Karpas-422 (cell line): Measurements from ENCODE around the gene KERA. TPM values are rescaled to one million over a fixed set of nuclear protein-coding genes. Genes with fewer than 3 reads are reported as not detected.

Experiments used
- DNase-seq: peaks from one replicate; pipeline ENCODE4 v3.0.0-alpha.2; 2015
- H2AFZ ChIP-seq: fragments of 200-600 bp; sonication (generic); 2 replicates; pipeline ENCODE4 v1.6.1; 2014; ENCODE audit warnings: antibody characterized with exemption, low read length, mixed read lengths
- H3K27ac ChIP-seq: fragments of 200-600 bp; sonication (generic); 2 replicates; pipeline ENCODE4 v1.5.1; 2014; ENCODE audit warnings: mild to moderate bottlenecking, low read length, moderate library complexity
- H3K27me3 ChIP-seq: fragments of 200-600 bp; sonication (generic); 2 replicates; pipeline ENCODE4 v1.6.1; 2014; ENCODE audit warnings: low read length, mixed read lengths
- H3K36me3 ChIP-seq: fragments of 200-600 bp; sonication (generic); 2 replicates; pipeline ENCODE4 v1.6.1; 2014; ENCODE audit warnings: low read length, mixed read lengths; ENCODE audit not compliant: insufficient read depth
- H3K4me1 ChIP-seq: fragments of 200-600 bp; sonication (generic); 2 replicates; pipeline ENCODE4 v1.6.1; 2014; ENCODE audit warnings: mild to moderate bottlenecking, low read length, mixed read lengths
- H3K4me2 ChIP-seq: fragments of 200-600 bp; sonication (generic); 2 replicates; pipeline ENCODE4 v1.6.1; 2014; ENCODE audit warnings: low read length, low read depth, mild to moderate bottlenecking; ENCODE audit not compliant: poor library complexity, severe bottlenecking
- H3K4me3 ChIP-seq: fragments of 200-600 bp; sonication (generic); 2 replicates; pipeline ENCODE4 v1.5.1; 2014; ENCODE audit warnings: mild to moderate bottlenecking, antibody characterized with exemption, low read length, mixed read lengths
- H3K79me2 ChIP-seq: fragments of 200-600 bp; sonication (generic); 2 replicates; pipeline ENCODE4 v1.6.1; 2014; ENCODE audit warnings: mild to moderate bottlenecking, low read length, mixed read lengths
- H3K9ac ChIP-seq: fragments of 200-600 bp; sonication (generic); 2 replicates; pipeline ENCODE4 v1.6.0; 2014; ENCODE audit warnings: low read length
- H3K9me2 ChIP-seq: fragments of 200-600 bp; sonication (generic), shearing (Covaris generic); replicated peaks from 2 replicates; pipeline ENCODE4 v1.6.0; 2014; ENCODE audit warnings: mild to moderate bottlenecking, low read length, moderate library complexity; ENCODE audit not compliant: insufficient read depth
- H3K9me3 ChIP-seq: fragments of 300-700, 200-600 bp; sonication (generic); 2 replicates; pipeline ENCODE4 v1.6.1; 2014; ENCODE audit warnings: low read length, mixed read lengths
- H4K20me1 ChIP-seq: fragments of 200-600 bp; sonication (generic); 2 replicates; pipeline ENCODE4 v1.6.1; 2014; ENCODE audit warnings: mild to moderate bottlenecking, antibody characterized with exemption, low read length, low read depth; ENCODE audit not compliant: insufficient read depth
- total RNA-seq: library from RNA; depleted of rRNA; stranded (reverse); fragments of >200 nt; shearing (Covaris generic); gene quantifications from 2 replicates; pipeline ENCODE4 v1.2.3, GENCODE V29; 2014; ENCODE audit warnings: low replicate concordance

Gene KERA
- total RNA-seq, 1 experiment from 2014 or later = not detected

DNA sequence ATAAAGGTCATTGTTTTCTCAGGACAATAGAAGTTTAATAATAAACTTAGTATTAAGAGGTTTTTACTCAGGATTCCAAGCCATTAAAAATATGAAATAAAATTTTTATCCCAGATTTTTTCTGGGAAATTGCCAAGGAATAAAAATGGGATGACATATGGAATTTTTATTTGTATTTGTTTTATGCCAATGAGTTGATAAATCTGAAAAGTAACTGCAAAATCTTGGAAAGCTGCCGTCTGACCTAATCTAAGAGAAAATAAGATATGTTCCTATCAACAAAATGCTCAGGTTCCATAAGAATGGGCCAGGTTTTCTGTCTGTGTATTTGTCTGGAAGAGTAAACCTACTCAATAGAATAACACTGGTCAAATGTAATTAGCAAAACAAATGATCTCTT lies 22.2 kb upstream of the KERA start:
- no peak overlapping the region for H3K9ac ChIP-seq
- no peaks in the 10 kb centered on the region for H3K36me3 ChIP-seq

GRCh38 chr12:91078501-91078900 lies 20.7 kb upstream of the KERA start:
- Histone ChIP-seq H3K27ac (no peak overlapping the region), H3K4me3 (no peak overlapping the region), H3K9me3 (no peaks in the 10 kb centered on the region), H3K4me2 (no peak overlapping the region), H3K9ac (no peak overlapping the region), H3K4me1 (no peaks in the 10 kb centered on the region), H3K79me2 (no peaks in the 10 kb centered on the region), H3K36me3 (no peaks in the 10 kb centered on the region), H3K9me2 (no peaks in the 10 kb centered on the region), H3K27me3 (no peaks in the 10 kb centered on the region), H2AFZ (no peak overlapping the region), H4K20me1 (no peaks in the 10 kb centered on the region)
- no peak for DNase-seq

More for the DNA sequence above, 22.2 kb upstream of the KERA start:
- DNase-seq = no peak
- Histone ChIP-seq H4K20me1 (no peaks in the 10 kb centered on the region), H3K9me3 (no peaks in the 10 kb centered on the region), H3K4me1 (no peaks in the 10 kb centered on the region), H3K79me2 (no peaks in the 10 kb centered on the region), H3K4me3 (no peak overlapping the region), H3K4me2 (no peak overlapping the region), H3K9me2 (no peaks in the 10 kb centered on the region), H3K27ac (no peak overlapping the region), H2AFZ (no peak overlapping the region), H3K27me3 (no peaks in the 10 kb centered on the region)

- Histone ChIP-seq H4K20me1 (no peaks in the 10 kb centered on the region), H3K9me2 (no peaks in the 10 kb centered on the region)
- DNase-seq = no peak
Measured at GRCh38 chr12:91077228-91077954, 19.6 kb upstream of the KERA start.

GRCh38 chr12:91074851-91075250 lies 17.0 kb upstream of the KERA start:
- Histone ChIP-seq H3K9me2 (no peaks in the 10 kb centered on the region), H3K27me3 (no peaks in the 10 kb centered on the region), H2AFZ (no peak overlapping the region), H3K9ac (no peak overlapping the region), H3K27ac (no peak overlapping the region), H3K4me3 (no peak overlapping the region), H3K4me1 (no peaks in the 10 kb centered on the region), H3K79me2 (no peaks in the 10 kb centered on the region), H4K20me1 (no peaks in the 10 kb centered on the region), H3K36me3 (no peaks in the 10 kb centered on the region), H3K4me2 (no peak overlapping the region), H3K9me3 (no peaks in the 10 kb centered on the region)
- no peak for DNase-seq

More at GRCh38 chr12:91077228-91077954, 19.6 kb upstream of the KERA start:
- Histone ChIP-seq H3K9ac (no peak overlapping the region), H3K4me1 (no peaks in the 10 kb centered on the region), H3K4me3 (no peak overlapping the region), H3K36me3 (no peaks in the 10 kb centered on the region), H3K27me3 (no peaks in the 10 kb centered on the region), H3K9me3 (no peaks in the 10 kb centered on the region), H3K79me2 (no peaks in the 10 kb centered on the region), H3K4me2 (no peak overlapping the region), H2AFZ (no peak overlapping the region), H3K27ac (no peak overlapping the region)

DNA sequence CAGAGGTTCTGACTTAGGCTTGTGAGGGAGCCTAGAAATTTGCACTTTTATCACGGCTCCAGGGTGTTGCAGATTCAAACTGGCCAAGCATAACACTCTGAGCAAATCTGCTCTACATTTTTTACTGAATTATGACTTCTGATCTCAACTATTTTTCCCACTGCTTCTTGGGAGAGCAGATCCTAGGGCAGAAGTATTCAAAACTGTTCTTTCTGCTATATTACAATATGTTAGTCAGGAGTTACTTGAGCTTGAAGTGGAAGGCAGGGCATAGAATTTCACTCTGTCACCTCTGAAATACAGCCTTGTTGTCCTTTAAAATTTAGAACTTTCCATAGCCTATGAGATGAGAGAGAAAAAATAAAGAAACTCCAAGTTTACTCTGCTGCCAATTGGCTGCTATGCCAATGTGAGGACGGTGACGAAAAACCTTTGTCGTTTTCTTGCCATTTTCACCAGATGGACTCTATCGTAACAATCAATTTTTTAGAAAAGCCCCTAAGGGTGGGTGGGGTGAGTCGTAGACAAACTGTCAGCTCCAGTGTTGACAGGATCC lies 16.4 kb upstream of the KERA start:
- H2AFZ ChIP-seq = no peak overlapping the region
- no peak overlapping the region for H3K4me2 ChIP-seq
- no peaks in the 10 kb centered on the region for H3K36me3 ChIP-seq

GRCh38 chr12:91073426-91073825 lies 15.6 kb upstream of the KERA start:
- H2AFZ ChIP-seq = no peak overlapping the region
- H3K9me3 ChIP-seq = no peaks in the 10 kb centered on the region
- DNase-seq = no peak
- H4K20me1 ChIP-seq = no peaks in the 10 kb centered on the region
- H3K36me3 ChIP-seq = no peaks in the 10 kb centered on the region
- H3K27me3 ChIP-seq = no peaks in the 10 kb centered on the region
- no peaks in the 10 kb centered on the region for H3K4me1 ChIP-seq
- H3K79me2 ChIP-seq = no peaks in the 10 kb centered on the region
- H3K27ac ChIP-seq = no peak overlapping the region
- no peak overlapping the region for H3K9ac ChIP-seq
- no peaks in the 10 kb centered on the region for H3K9me2 ChIP-seq
- no peak overlapping the region for H3K4me3 ChIP-seq
- H3K4me2 ChIP-seq = no peak overlapping the region

More for the DNA sequence above, 16.4 kb upstream of the KERA start:
- Histone ChIP-seq H3K79me2 (no peaks in the 10 kb centered on the region), H3K4me1 (no peaks in the 10 kb centered on the region), H3K9ac (no peak overlapping the region), H3K4me3 (no peak overlapping the region), H4K20me1 (no peaks in the 10 kb centered on the region), H3K9me3 (no peaks in the 10 kb centered on the region), H3K27ac (no peak overlapping the region), H3K9me2 (no peaks in the 10 kb centered on the region), H3K27me3 (no peaks in the 10 kb centered on the region)
- DNase-seq = no peak

- Histone ChIP-seq H3K9me2 (no peaks in the 10 kb centered on the region), H4K20me1 (no peaks in the 10 kb centered on the region), H3K9ac (no peak overlapping the region), H3K4me2 (no peak overlapping the region), H3K9me3 (no peaks in the 10 kb centered on the region), H3K79me2 (no peaks in the 10 kb centered on the region), H2AFZ (no peak overlapping the region), H3K27ac (no peak overlapping the region), H3K4me1 (no peaks in the 10 kb centered on the region), H3K27me3 (no peaks in the 10 kb centered on the region), H3K4me3 (no peak overlapping the region), H3K36me3 (no peaks in the 10 kb centered on the region)
- DNase-seq = no peak
Measured at GRCh38 chr12:91072931-91073330, 15.1 kb upstream of the KERA start.

- Histone ChIP-seq H2AFZ (no peak overlapping the region), H3K9ac (no peak overlapping the region), H3K36me3 (no peaks in the 10 kb centered on the region), H3K4me3 (no peak overlapping the region), H3K4me2 (no peak overlapping the region), H3K27ac (no peak overlapping the region), H3K79me2 (no peaks in the 10 kb centered on the region), H3K9me2 (no peaks in the 10 kb centered on the region), H3K27me3 (no peaks in the 10 kb centered on the region), H4K20me1 (no peaks in the 10 kb centered on the region), H3K9me3 (no peaks in the 10 kb centered on the region), H3K4me1 (no peaks in the 10 kb centered on the region)
- DNase-seq = no peak
Measured at GRCh38 chr12:91070936-91071335, 13.1 kb upstream of the KERA start.
